ENCODE measurements around the gene MCM3AP.

Gene MCM3AP

DNA sequence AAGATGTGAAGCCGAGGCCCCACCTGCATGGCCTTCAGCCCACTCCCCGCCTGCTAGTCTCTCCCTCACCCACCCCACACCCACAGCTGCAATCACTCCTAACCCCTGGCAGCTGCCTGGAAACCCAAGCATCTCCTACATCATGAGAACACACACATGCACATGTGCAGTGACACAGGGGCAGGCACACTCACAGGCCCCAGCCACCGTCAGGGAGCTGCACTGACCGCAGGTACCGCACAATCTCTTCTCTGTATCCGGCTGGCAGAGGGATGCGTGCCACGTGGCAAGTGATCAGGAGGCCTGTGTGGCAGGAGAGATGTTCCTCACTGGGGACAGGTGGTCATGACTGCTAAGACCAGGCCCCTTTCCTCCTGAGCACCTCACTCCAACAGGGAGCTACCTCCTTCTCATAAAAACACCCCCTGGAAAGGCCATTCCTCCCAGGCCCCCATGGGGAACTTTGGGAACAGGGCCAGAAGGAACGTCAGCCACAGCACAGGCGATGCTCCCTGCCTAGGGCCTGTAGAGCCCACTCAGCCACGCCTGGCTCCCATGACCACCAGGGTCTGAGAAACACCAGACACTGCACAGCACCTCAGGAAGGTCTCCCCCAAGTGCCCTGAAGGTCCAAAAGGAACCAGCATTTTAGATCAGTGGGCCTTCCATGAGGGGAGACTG is 62.8 kb downstream of the MCM3AP start:
- peaks cover 73% of the 10 kb centered on the region for H3K79me2 ChIP-seq (ENCODE audit: low read length)
- no peak for DNase-seq
- H2AFZ ChIP-seq (ENCODE audit: low read length): no peak overlapping the region
- H4K20me1 ChIP-seq (ENCODE audit: insufficient read depth, low read length): peaks cover 20% of the 10 kb centered on the region
- no peak overlapping the region for H3K4me2 ChIP-seq (ENCODE audit: low read depth, low read length)
- no peak overlapping the region for H3K9ac ChIP-seq (ENCODE audit: low read length)
- H3K27me3 ChIP-seq (replicated peaks; ENCODE audit: insufficient read depth, low read length): no peaks in the 10 kb centered on the region
- peaks cover 7% of the 10 kb centered on the region for H3K36me3 ChIP-seq (replicated peaks; ENCODE audit: insufficient read depth, low read length)
- H3F3A ChIP-seq (ENCODE audit: insufficient read depth, low read length): peaks cover 8% of the 10 kb centered on the region
- TF ChIP-seq EZH2phosphoT487 (IDR thresholded peaks at IDR 0.05; ENCODE audit: low read length): no peak
- TF ChIP-seq, protein P1, sequence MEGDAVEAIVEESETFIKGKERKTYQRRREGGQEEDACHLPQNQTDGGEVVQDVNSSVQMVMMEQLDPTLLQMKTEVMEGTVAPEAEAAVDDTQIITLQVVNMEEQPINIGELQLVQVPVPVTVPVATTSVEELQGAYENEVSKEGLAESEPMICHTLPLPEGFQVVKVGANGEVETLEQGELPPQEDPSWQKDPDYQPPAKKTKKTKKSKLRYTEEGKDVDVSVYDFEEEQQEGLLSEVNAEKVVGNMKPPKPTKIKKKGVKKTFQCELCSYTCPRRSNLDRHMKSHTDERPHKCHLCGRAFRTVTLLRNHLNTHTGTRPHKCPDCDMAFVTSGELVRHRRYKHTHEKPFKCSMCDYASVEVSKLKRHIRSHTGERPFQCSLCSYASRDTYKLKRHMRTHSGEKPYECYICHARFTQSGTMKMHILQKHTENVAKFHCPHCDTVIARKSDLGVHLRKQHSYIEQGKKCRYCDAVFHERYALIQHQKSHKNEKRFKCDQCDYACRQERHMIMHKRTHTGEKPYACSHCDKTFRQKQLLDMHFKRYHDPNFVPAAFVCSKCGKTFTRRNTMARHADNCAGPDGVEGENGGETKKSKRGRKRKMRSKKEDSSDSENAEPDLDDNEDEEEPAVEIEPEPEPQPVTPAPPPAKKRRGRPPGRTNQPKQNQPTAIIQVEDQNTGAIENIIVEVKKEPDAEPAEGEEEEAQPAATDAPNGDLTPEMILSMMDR (IDR thresholded peaks at IDR 0.05; ENCODE audit: low read length): no peak
- no peak for TF ChIP-seq EZH2 (optimal IDR thresholded peaks at IDR 0.05; ENCODE audit: low read depth, low read length)
- H3K9me2 ChIP-seq (replicated peaks; ENCODE audit: insufficient read depth, low read length): no peaks in the 10 kb centered on the region
- no peaks in the 10 kb centered on the region for H3K9me3 ChIP-seq (replicated peaks; ENCODE audit: insufficient read depth, low read length)
- H3K4me3 ChIP-seq (ENCODE audit: low read length): no peak overlapping the region
- no peak overlapping the region for H3K27ac ChIP-seq (ENCODE audit: low read length)
- H3K4me1 ChIP-seq (ENCODE audit: low read length): peaks cover 15% of the 10 kb centered on the region

DNA sequence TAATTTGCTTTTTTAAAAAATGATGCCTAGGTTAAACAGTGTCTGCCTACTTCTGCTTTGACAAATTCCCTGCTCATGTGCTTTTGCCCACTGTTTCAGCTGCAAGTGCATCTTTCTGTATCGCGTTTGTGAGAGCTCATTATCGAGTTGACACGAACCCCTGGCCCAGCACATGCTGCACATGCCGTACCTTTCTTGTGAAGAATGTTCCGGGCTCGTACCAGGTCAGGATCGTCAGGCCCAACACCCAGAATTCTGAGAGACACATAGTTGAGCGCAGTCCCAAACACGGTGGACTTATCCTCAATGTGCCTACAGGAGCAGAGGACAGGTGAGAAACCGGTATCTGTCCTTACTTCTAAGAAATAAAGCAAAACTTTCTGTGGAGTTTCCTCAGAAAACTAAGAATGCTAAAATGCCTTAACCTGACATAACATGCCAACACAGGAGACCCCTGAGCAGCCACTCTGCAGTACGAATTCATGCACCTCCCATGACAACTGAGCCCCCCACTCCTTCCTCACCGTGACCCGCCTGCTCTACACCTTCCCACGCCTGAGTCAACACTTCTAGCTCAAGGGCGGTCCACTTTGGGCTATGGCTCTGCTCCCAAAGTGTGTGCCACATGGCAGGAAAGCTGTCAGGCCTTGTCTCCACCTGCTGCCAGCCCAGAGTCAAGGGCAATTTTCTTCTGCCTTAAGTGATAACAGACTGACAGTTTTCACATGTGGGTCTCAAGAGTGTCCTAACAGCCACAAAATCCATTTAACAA is 63.6 kb downstream of the MCM3AP start:
- H3K79me2 ChIP-seq (ENCODE audit: low read length): peaks cover 66% of the 10 kb centered on the region

DNA sequence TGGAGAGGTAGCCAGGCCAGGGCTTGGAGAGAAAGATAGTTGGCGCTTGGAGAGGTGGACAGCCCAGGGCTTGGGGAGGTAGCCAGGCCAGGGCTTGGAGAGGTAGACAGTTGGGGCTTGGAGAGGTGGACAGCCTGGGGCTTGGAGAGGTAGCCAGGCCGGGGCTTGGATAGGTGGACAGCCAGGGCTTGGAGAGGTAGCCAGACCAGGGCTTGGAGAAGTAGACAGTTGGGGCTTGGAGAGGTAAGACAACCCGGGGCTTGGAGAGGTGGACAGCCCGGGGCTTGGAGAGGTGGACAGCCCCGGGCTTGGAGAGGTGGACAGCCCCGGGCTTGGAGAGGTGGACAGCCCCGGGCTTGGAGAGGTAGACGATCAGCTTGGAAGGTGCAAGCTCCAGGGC is 64.6 kb downstream of the MCM3AP start:
- H3K4me2 ChIP-seq (ENCODE audit: low read depth, low read length): no peak overlapping the region
- H3K27me3 ChIP-seq (replicated peaks; ENCODE audit: insufficient read depth, low read length): no peaks in the 10 kb centered on the region
- no peak for DNase-seq
- H2AFZ ChIP-seq (ENCODE audit: low read length): no peak overlapping the region
- H3K4me3 ChIP-seq (ENCODE audit: low read length): no peak overlapping the region
- H3K27ac ChIP-seq (ENCODE audit: low read length): no peak overlapping the region
- H4K20me1 ChIP-seq (ENCODE audit: insufficient read depth, low read length): peaks cover 8% of the 10 kb centered on the region; the same call in 1 of the 2 replicates
- H3K9me2 ChIP-seq (replicated peaks; ENCODE audit: insufficient read depth, low read length): no peaks in the 10 kb centered on the region
- TF ChIP-seq EZH2phosphoT487 (IDR thresholded peaks at IDR 0.05; ENCODE audit: low read length): no peak
- TF ChIP-seq, protein P1 (IDR thresholded peaks at IDR 0.05; ENCODE audit: low read length): no peak
- H3K79me2 ChIP-seq (ENCODE audit: low read length): peaks cover 56% of the 10 kb centered on the region
- no peaks in the 10 kb centered on the region for H3F3A ChIP-seq (ENCODE audit: insufficient read depth, low read length)
- H3K9me3 ChIP-seq (replicated peaks; ENCODE audit: insufficient read depth, low read length): no peaks in the 10 kb centered on the region
- no peak overlapping the region for H3K9ac ChIP-seq (ENCODE audit: low read length)
- H3K4me1 ChIP-seq (ENCODE audit: low read length): no peaks in the 10 kb centered on the region
- H3K36me3 ChIP-seq (replicated peaks; ENCODE audit: insufficient read depth, low read length): peaks cover 7% of the 10 kb centered on the region

More for the DNA sequence above, 63.6 kb downstream of the MCM3AP start:
- DNase-seq: no peak
- Histone ChIP-seq H2AFZ (ENCODE audit: low read length) (no peak overlapping the region), H3K9ac (ENCODE audit: low read length) (no peak overlapping the region), H3K4me3 (ENCODE audit: low read length) (no peak overlapping the region), H3K4me1 (ENCODE audit: low read length) (peaks cover 9% of the 10 kb centered on the region), H3K9me3 (replicated peaks; ENCODE audit: insufficient read depth, low read length) (no peaks in the 10 kb centered on the region), H3K4me2 (ENCODE audit: low read depth, low read length) (no peak overlapping the region), H3K36me3 (replicated peaks; ENCODE audit: insufficient read depth, low read length) (peaks cover 7% of the 10 kb centered on the region), H3K27ac (ENCODE audit: low read length) (no peak overlapping the region), H3K27me3 (replicated peaks; ENCODE audit: insufficient read depth, low read length) (no peaks in the 10 kb centered on the region), H3F3A (ENCODE audit: insufficient read depth, low read length) (0 out of 2 replicates have a peak, but pooled peaks cover under 1% of the 10 kb centered on the region), H4K20me1 (ENCODE audit: insufficient read depth, low read length) (peaks cover 16% of the 10 kb centered on the region; the same call in 1 of the 2 replicates), H3K9me2 (replicated peaks; ENCODE audit: insufficient read depth, low read length) (no peaks in the 10 kb centered on the region)
- TF ChIP-seq EZH2 (optimal IDR thresholded peaks at IDR 0.05; ENCODE audit: low read depth, low read length): no peak
- TF ChIP-seq, protein P1 (IDR thresholded peaks at IDR 0.05; ENCODE audit: low read length): no peak
- TF ChIP-seq EZH2phosphoT487 (IDR thresholded peaks at IDR 0.05; ENCODE audit: low read length): no peak
